ENCODE measurements around the gene SMARCA5. TPM values are rescaled to one million over a fixed set of nuclear protein-coding genes. Genes with fewer than 3 reads are reported as not detected.

The SMARCA5 gene
- total RNA-seq, 2 experiments from 2014 or later: 61.2 to 62.1 TPM

DNA sequence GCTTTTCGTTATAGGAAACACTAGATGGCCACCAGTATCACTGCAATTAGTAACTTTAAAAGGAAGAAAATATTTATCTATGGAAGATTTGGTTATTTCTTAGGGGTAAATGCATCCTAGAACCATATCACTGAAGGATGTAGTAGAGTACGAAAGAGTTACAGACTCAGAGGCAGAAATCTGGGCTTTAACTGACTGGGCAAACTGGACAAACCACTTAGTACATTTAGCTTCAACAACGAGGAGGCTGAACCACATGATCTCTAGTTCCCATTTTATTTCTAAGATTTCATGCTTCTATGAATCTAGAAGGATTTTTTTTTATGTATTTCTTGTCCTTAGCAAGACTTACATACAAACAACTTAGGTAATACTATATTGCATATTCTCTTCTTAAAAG is 93.0 kb downstream of the SMARCA5 start:
- Mint-ChIP-seq H3K27me3 (no peaks in the 10 kb centered on the region), H3K9me3 (no peaks in the 10 kb centered on the region), H3K4me3 (no peak overlapping the region), H3K36me3 (ENCODE audit: low read depth) (no peaks in the 10 kb centered on the region), H3K4me1 (ENCODE audit: low read depth) (no peaks in the 10 kb centered on the region), H3K27ac (no peak overlapping the region)
- ATAC-seq (no peak), DNase-seq (no peak)
- intact Hi-C loops (cut with micrococcal nuclease): no loop called here
- TF ChIP-seq, protein P1, sequence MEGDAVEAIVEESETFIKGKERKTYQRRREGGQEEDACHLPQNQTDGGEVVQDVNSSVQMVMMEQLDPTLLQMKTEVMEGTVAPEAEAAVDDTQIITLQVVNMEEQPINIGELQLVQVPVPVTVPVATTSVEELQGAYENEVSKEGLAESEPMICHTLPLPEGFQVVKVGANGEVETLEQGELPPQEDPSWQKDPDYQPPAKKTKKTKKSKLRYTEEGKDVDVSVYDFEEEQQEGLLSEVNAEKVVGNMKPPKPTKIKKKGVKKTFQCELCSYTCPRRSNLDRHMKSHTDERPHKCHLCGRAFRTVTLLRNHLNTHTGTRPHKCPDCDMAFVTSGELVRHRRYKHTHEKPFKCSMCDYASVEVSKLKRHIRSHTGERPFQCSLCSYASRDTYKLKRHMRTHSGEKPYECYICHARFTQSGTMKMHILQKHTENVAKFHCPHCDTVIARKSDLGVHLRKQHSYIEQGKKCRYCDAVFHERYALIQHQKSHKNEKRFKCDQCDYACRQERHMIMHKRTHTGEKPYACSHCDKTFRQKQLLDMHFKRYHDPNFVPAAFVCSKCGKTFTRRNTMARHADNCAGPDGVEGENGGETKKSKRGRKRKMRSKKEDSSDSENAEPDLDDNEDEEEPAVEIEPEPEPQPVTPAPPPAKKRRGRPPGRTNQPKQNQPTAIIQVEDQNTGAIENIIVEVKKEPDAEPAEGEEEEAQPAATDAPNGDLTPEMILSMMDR (IDR thresholded peaks at IDR 0.05): no peak
- POLR2A ChIA-PET: no interaction called here
- CTCF ChIA-PET: no interaction called here

Other genes starting within 250 kb of the SMARCA5 start
- under 1 TPM; 0.20 to 0.34 TPM for gene GAB1, start 176.8 kb upstream of the SMARCA5 start, total RNA-seq
- not detected for gene FREM3, start 187.0 kb downstream of the SMARCA5 start, total RNA-seq